Left lung (tissue), 10 donors: ENCODE results near the gene TMEM119. TPM values are rescaled to one million over a fixed set of nuclear protein-coding genes. Genes with fewer than 3 reads are reported as not detected.

Experiments
- ATAC-seq: fragments of 200-7000 bp; cut with Tn5 transposase; one replicate; pipeline ENCODE4 v1.9.1; 2020; ENCODE audit warnings: moderate library complexity
- DNase-seq, 4 donors: peaks; one replicate each; pipeline ENCODE4 v3.0.0-alpha.2; 2013 to 2020
- H3K27ac ChIP-seq, 2 donors: fragments of 200-600 bp; sonication (generic) in 1 of 2; one replicate each; pipeline versions ENCODE4 v1.5.0 to v1.8.0; 2020 to 2021
- H3K27me3 ChIP-seq, 2 donors: fragments of 200-600 bp; sonication (generic) in 1 of 2; one replicate each; pipeline versions ENCODE4 v1.5.0 to v1.8.0; 2020 to 2021
- H3K36me3 ChIP-seq, 2 donors: fragments of 200-600 bp; sonication (generic) in 1 of 2; one replicate each; pipeline versions ENCODE4 v1.5.0 to v1.8.0; 2020 to 2021
- H3K4me1 ChIP-seq, 2 donors: fragments of 200-600 bp; one replicate each; pipeline ENCODE4 v1.8.0; 2021
- H3K4me3 ChIP-seq, 2 donors: fragments of 200-600 bp; sonication (generic) in 1 of 2; one replicate each; pipeline versions ENCODE4 v1.5.0 to v1.8.0; 2020 to 2021; ENCODE audit warnings: mild to moderate bottlenecking in 1 of 2
- H3K9me3 ChIP-seq, 2 donors: fragments of 200-600 bp; sonication (generic) in 1 of 2; one replicate each; pipeline versions ENCODE4 v1.5.0 to v1.8.0; 2020 to 2021
- CTCF ChIP-seq, 2 donors: fragments of 200-600 bp; sonication (generic) in 1 of 2; IDR thresholded peaks; one replicate each; pipeline versions ENCODE4 v1.5.0 to v1.8.0; 2021; ENCODE audit warnings: antibody characterized with exemption in 2 of 2
- intact Hi-C, 2 donors: fragments of 100-400 bp; cut with DNase I; formaldehyde crosslinking; loops; one replicate each; pipeline versions ENCODE4 v1.11.2 to v1.14.2; 2022
- polyA plus RNA-seq, 6 donors: library from polyadenylated mRNA; unstranded; fragments of 120-200 nt; gene quantifications; one replicate each; pipeline ENCODE4 v1.2.1, GENCODE V29; 2013; ENCODE audit not compliant: insufficient read length in 6 of 6
- total RNA-seq, 2 donors: library from RNA; stranded (reverse); fragmentation: NEBNext Ultra II Directional; extraction: Animal tissue kit (Norgen Biotek cat#: 25700); gene quantifications; one replicate each; pipeline ENCODE4 v1.2.1, GENCODE V29; 2021
- donor health status: DM: no; HTN: yes; CAD: no.
- donor health status: DM: no; HTN: no; CAD: no.

TMEM119 gene
- total and polyA plus RNA-seq, 8 donors: 34.0 to 90.9 (median 45.9) TPM

GRCh38 chr12:108599948-108600701 lies 2.2 kb upstream of the TMEM119 start:
- H3K4me1 ChIP-seq: no peaks in the 10 kb centered on the region
- no peak for DNase-seq
- intact Hi-C loops: no loop called here
- H3K9me3 ChIP-seq: no peaks in the 10 kb centered on the region
- TF ChIP-seq CTCF (IDR thresholded peaks at IDR 0.05): no peak
- no peak for ATAC-seq
- H3K27ac ChIP-seq: no peak overlapping the region
- H3K27me3 ChIP-seq: peaks cover 0 to 3% of the 10 kb centered on the region in 2 donors
- H3K4me3 ChIP-seq: no peak overlapping the region
- no peaks in the 10 kb centered on the region for H3K36me3 ChIP-seq

GRCh38 chr12:108599541-108599940 lies 1.7 kb upstream of the TMEM119 start:
- Histone ChIP-seq H3K9me3 (no peaks in the 10 kb centered on the region), H3K4me3 (no peak overlapping the region), H3K36me3 (no peaks in the 10 kb centered on the region), H3K27me3 (peaks cover 0 to 3% of the 10 kb centered on the region in 2 donors), H3K4me1 (no peaks in the 10 kb centered on the region), H3K27ac (no peak overlapping the region)
- no peak for TF ChIP-seq CTCF (IDR thresholded peaks at IDR 0.05)
- no peak for DNase-seq
- intact Hi-C loops: no loop called here
- ATAC-seq: no peak

- no peaks in the 10 kb centered on the region for H3K4me1 ChIP-seq
- H3K27me3 ChIP-seq: peaks cover 0 to 3% of the 10 kb centered on the region in 2 donors
- no peak for DNase-seq
- no peak overlapping the region for H3K4me3 ChIP-seq
- no peaks in the 10 kb centered on the region for H3K36me3 ChIP-seq
- ATAC-seq: no peak
- TF ChIP-seq CTCF (IDR thresholded peaks at IDR 0.05): no peak
- no peak overlapping the region for H3K27ac ChIP-seq
- intact Hi-C loops: no loop called here
- no peaks in the 10 kb centered on the region for H3K9me3 ChIP-seq
Measured at GRCh38 chr12:108598553-108599250, 818 bp upstream of the TMEM119 start.

GRCh38 chr12:108596854-108597558 lies 878 bp downstream of the TMEM119 start:
- ATAC-seq (peak; percentile 10), DNase-seq (no peak)
- Histone ChIP-seq H3K9me3 (no peaks in the 10 kb centered on the region), H3K27me3 (peaks cover 0 to 3% of the 10 kb centered on the region in 2 donors), H3K27ac (peak overlapping the region in 1 of 2 donors; percentile 8), H3K4me1 (no peaks in the 10 kb centered on the region), H3K36me3 (no peaks in the 10 kb centered on the region), H3K4me3 (peak overlapping the region; percentile 30 to 34)
- intact Hi-C loops: no loop called here
- TF ChIP-seq CTCF (IDR thresholded peaks at IDR 0.05): no peak
